ENCODE measurements around the gene CYB5R3.

DNA sequence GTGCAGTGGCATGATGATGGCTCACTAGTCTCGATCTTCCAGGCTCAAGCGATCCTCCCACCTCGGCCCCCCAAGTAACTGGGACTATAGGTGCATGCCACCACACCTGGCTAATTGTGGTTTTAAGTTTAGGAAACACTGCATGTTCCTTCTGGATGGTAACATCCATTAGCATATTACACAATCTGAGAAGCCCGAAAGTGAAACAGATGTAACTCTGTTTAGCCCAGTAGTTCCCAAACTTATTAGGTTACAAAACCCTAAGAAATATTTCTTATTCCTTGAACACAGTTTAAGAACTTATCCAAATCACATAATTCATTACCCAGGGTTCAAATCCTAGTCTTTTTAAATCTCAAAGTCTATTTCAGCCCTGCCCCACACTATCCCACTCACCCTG lies 62.8 kb downstream of the CYB5R3 start:
- no peak for TF ChIP-seq RAD21 (conservative IDR thresholded peaks at IDR 0.05 in 1 of 2, IDR thresholded peaks at IDR 0.05 in 1 of 2)
- no peak for TF ChIP-seq CBX8 (IDR thresholded peaks at IDR 0.05)
- TF ChIP-seq, protein P1, sequence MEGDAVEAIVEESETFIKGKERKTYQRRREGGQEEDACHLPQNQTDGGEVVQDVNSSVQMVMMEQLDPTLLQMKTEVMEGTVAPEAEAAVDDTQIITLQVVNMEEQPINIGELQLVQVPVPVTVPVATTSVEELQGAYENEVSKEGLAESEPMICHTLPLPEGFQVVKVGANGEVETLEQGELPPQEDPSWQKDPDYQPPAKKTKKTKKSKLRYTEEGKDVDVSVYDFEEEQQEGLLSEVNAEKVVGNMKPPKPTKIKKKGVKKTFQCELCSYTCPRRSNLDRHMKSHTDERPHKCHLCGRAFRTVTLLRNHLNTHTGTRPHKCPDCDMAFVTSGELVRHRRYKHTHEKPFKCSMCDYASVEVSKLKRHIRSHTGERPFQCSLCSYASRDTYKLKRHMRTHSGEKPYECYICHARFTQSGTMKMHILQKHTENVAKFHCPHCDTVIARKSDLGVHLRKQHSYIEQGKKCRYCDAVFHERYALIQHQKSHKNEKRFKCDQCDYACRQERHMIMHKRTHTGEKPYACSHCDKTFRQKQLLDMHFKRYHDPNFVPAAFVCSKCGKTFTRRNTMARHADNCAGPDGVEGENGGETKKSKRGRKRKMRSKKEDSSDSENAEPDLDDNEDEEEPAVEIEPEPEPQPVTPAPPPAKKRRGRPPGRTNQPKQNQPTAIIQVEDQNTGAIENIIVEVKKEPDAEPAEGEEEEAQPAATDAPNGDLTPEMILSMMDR (IDR thresholded peaks at IDR 0.05) = no peak
- TF ChIP-seq POLR2A (IDR thresholded peaks at IDR 0.05; ENCODE audit: low read length) = no peak
- no peak for TF ChIP-seq EHMT2 (IDR thresholded peaks at IDR 0.05; ENCODE audit: low read depth)
- TF ChIP-seq, protein P2, sequence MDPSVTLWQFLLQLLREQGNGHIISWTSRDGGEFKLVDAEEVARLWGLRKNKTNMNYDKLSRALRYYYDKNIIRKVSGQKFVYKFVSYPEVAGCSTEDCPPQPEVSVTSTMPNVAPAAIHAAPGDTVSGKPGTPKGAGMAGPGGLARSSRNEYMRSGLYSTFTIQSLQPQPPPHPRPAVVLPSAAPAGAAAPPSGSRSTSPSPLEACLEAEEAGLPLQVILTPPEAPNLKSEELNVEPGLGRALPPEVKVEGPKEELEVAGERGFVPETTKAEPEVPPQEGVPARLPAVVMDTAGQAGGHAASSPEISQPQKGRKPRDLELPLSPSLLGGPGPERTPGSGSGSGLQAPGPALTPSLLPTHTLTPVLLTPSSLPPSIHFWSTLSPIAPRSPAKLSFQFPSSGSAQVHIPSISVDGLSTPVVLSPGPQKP (IDR thresholded peaks at IDR 0.05; ENCODE audit: low read depth, low read length) = no peak
- TF ChIP-seq, protein P3, sequence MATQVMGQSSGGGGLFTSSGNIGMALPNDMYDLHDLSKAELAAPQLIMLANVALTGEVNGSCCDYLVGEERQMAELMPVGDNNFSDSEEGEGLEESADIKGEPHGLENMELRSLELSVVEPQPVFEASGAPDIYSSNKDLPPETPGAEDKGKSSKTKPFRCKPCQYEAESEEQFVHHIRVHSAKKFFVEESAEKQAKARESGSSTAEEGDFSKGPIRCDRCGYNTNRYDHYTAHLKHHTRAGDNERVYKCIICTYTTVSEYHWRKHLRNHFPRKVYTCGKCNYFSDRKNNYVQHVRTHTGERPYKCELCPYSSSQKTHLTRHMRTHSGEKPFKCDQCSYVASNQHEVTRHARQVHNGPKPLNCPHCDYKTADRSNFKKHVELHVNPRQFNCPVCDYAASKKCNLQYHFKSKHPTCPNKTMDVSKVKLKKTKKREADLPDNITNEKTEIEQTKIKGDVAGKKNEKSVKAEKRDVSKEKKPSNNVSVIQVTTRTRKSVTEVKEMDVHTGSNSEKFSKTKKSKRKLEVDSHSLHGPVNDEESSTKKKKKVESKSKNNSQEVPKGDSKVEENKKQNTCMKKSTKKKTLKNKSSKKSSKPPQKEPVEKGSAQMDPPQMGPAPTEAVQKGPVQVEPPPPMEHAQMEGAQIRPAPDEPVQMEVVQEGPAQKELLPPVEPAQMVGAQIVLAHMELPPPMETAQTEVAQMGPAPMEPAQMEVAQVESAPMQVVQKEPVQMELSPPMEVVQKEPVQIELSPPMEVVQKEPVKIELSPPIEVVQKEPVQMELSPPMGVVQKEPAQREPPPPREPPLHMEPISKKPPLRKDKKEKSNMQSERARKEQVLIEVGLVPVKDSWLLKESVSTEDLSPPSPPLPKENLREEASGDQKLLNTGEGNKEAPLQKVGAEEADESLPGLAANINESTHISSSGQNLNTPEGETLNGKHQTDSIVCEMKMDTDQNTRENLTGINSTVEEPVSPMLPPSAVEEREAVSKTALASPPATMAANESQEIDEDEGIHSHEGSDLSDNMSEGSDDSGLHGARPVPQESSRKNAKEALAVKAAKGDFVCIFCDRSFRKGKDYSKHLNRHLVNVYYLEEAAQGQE (IDR thresholded peaks at IDR 0.05) = no peak
- no peak for TF ChIP-seq BHLHE40 (IDR thresholded peaks at IDR 0.05; ENCODE audit: low read depth, low read length)
- TF ChIP-seq JUNB (IDR thresholded peaks at IDR 0.05) = no peak
- no peak for TF ChIP-seq TP53 (CRISPR knock-in tag; IDR thresholded peaks at IDR 0.05)
- TF ChIP-seq, protein P4, sequence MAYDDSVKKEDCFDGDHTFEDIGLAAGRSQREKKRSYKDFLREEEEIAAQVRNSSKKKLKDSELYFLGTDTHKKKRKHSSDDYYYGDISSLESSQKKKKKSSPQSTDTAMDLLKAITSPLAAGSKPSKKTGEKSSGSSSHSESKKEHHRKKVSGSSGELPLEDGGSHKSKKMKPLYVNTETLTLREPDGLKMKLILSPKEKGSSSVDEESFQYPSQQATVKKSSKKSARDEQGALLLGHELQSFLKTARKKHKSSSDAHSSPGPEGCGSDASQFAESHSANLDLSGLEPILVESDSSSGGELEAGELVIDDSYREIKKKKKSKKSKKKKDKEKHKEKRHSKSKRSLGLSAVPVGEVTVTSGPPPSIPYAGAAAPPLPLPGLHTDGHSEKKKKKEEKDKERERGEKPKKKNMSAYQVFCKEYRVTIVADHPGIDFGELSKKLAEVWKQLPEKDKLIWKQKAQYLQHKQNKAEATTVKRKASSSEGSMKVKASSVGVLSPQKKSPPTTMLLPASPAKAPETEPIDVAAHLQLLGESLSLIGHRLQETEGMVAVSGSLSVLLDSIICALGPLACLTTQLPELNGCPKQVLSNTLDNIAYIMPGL (CRISPR knock-in tag; IDR thresholded peaks at IDR 0.05; ENCODE audit: borderline replicate concordance) = no peak
- TF ChIP-seq, protein P5, sequence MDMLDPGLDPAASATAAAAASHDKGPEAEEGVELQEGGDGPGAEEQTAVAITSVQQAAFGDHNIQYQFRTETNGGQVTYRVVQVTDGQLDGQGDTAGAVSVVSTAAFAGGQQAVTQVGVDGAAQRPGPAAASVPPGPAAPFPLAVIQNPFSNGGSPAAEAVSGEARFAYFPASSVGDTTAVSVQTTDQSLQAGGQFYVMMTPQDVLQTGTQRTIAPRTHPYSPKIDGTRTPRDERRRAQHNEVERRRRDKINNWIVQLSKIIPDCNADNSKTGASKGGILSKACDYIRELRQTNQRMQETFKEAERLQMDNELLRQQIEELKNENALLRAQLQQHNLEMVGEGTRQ (IDR thresholded peaks at IDR 0.05) = no peak
